ENCODE data around the gene PROC. TPM values are rescaled to one million over a fixed set of nuclear protein-coding genes. Genes with fewer than 3 reads are reported as not detected.
A peak's percentile ranks its signal among the peaks of the same experiment; 100 is the strongest.

Gene PROC
- total RNA-seq = not detected

GRCh38 chr2:127418300-127419111 is at the start of gene PROC:
Gene PROC (plus strand): TSS chr2:127418427. CDS start chr2:127419943, 1,516 bp downstream.
- DNase-seq (no peak), ATAC-seq (no peak)
- CTCF ChIA-PET = no interaction called here
- peaks cover 33% of the 10 kb centered on the region for H3K27me3 Mint-ChIP-seq
- no peak within 1 kb of the TSS for H3K4me3 Mint-ChIP-seq
- POLR2A ChIA-PET = no interaction called here
- intact Hi-C loops (cut with DNase I, micrococcal nuclease) = loop anchor here (5.0 to 10.0 kb wide), 2 partner anchors 221 to 754 kb away; no protein-coding TSS in a partner anchor
- H3K9me3 Mint-ChIP-seq (ENCODE audit: low read depth) = no peaks in the 10 kb centered on the region
- no peaks in the 10 kb centered on the region for H3K36me3 Mint-ChIP-seq (ENCODE audit: low read depth)
- no peak within 1 kb of the TSS for H3K27ac Mint-ChIP-seq
- peaks cover 20% of the 10 kb centered on the region for H3K4me1 Mint-ChIP-seq

- DNase-seq = no peak
- H3K27ac Mint-ChIP-seq = no peak overlapping the region
- peaks cover 35% of the 10 kb centered on the region for H3K9me3 Mint-ChIP-seq (ENCODE audit: low read depth)
- no peaks in the 10 kb centered on the region for H3K27me3 Mint-ChIP-seq
- ATAC-seq = no peak
- CTCF ChIA-PET = no interaction called here
- no peak overlapping the region for H3K4me3 Mint-ChIP-seq
- H3K36me3 Mint-ChIP-seq (ENCODE audit: low read depth) = peaks cover 35% of the 10 kb centered on the region
- peaks cover 28% of the 10 kb centered on the region for H3K4me1 Mint-ChIP-seq
- intact Hi-C loops (cut with DNase I, micrococcal nuclease) = no loop called here
- POLR2A ChIA-PET = no interaction called here
Observed at GRCh38 chr2:127370010-127370409, 48.2 kb upstream of the PROC start.

GRCh38 chr2:127371037-127371436 is 47.2 kb upstream of the PROC start:
- Mint-ChIP-seq H3K4me1 (peaks cover 18% of the 10 kb centered on the region), H3K9me3 (ENCODE audit: low read depth) (peaks cover 40% of the 10 kb centered on the region), H3K4me3 (no peak overlapping the region), H3K27ac (no peak overlapping the region), H3K27me3 (no peaks in the 10 kb centered on the region), H3K36me3 (ENCODE audit: low read depth) (peaks cover 41% of the 10 kb centered on the region)
- ATAC-seq = no peak
- ChIA-PET CTCF (interaction anchor here (0.8 kb wide), 1 partner anchor 41 kb away, joined by 4 read pairs; no protein-coding TSS in a partner anchor), POLR2A (no interaction called here)
- DNase-seq = no peak
- intact Hi-C loops (cut with DNase I, micrococcal nuclease) = no loop called here

GRCh38 chr2:127373362-127374083 is 44.7 kb upstream of the PROC start:
- H3K9me3 Mint-ChIP-seq (ENCODE audit: low read depth) = peaks cover 44% of the 10 kb centered on the region
- H3K4me3 Mint-ChIP-seq = no peak overlapping the region
- ATAC-seq = no peak
- peaks cover 50% of the 10 kb centered on the region for H3K36me3 Mint-ChIP-seq (ENCODE audit: low read depth)
- peaks cover 14% of the 10 kb centered on the region for H3K4me1 Mint-ChIP-seq
- H3K27ac Mint-ChIP-seq = no peak overlapping the region
- ChIA-PET CTCF (interaction anchor here (0.6 to 0.7 kb wide), 2 partner anchors 43 to 57 kb away, joined by 3 read pairs; no protein-coding TSS in a partner anchor), POLR2A (no interaction called here)
- intact Hi-C loops (cut with DNase I, micrococcal nuclease) = no loop called here
- no peaks in the 10 kb centered on the region for H3K27me3 Mint-ChIP-seq
- DNase-seq = no peak

GRCh38 chr2:127376257-127376656 is 42.0 kb upstream of the PROC start:
- ATAC-seq (no peak), DNase-seq (no peak)
- no peak overlapping the region for H3K4me3 Mint-ChIP-seq
- CTCF ChIA-PET = no interaction called here
- intact Hi-C loops (cut with DNase I, micrococcal nuclease) = no loop called here
- H3K27me3 Mint-ChIP-seq = no peaks in the 10 kb centered on the region
- H3K36me3 Mint-ChIP-seq (ENCODE audit: low read depth) = peaks cover 39% of the 10 kb centered on the region
- POLR2A ChIA-PET = no interaction called here
- H3K9me3 Mint-ChIP-seq (ENCODE audit: low read depth) = peaks cover 33% of the 10 kb centered on the region
- H3K4me1 Mint-ChIP-seq = peaks cover 34% of the 10 kb centered on the region
- no peak overlapping the region for H3K27ac Mint-ChIP-seq

GRCh38 chr2:127377262-127377661 is 41.0 kb upstream of the PROC start:
- Mint-ChIP-seq H3K27ac (no peak overlapping the region), H3K36me3 (ENCODE audit: low read depth) (peaks cover 31% of the 10 kb centered on the region), H3K27me3 (no peaks in the 10 kb centered on the region), H3K4me3 (no peak overlapping the region), H3K9me3 (ENCODE audit: low read depth) (peaks cover 27% of the 10 kb centered on the region), H3K4me1 (peaks cover 42% of the 10 kb centered on the region)
- ATAC-seq (no peak), DNase-seq (no peak)
- intact Hi-C loops (cut with DNase I, micrococcal nuclease) = no loop called here
- POLR2A ChIA-PET = no interaction called here
- CTCF ChIA-PET = interaction anchor here (0.6 to 2.9 kb wide), 2 partner anchors 10 to 12 kb away, joined by 3 to 8 read pairs; no protein-coding TSS in a partner anchor

- DNase-seq (no peak), ATAC-seq (no peak)
- CTCF ChIA-PET = interaction anchor here (0.9 to 2.9 kb wide), 5 partner anchors 10 to 100 kb away, joined by 3 to 8 read pairs (median 4); partner anchors contain the start of gene MAP3K2
- POLR2A ChIA-PET = interaction anchor here (1.2 kb wide), 1 partner anchor 10 kb away, joined by 3 read pairs; no protein-coding TSS in a partner anchor
- Mint-ChIP-seq H3K4me1 (peaks cover 54% of the 10 kb centered on the region), H3K9me3 (ENCODE audit: low read depth) (peaks cover 19% of the 10 kb centered on the region), H3K27ac (no peak overlapping the region), H3K4me3 (no peak overlapping the region), H3K27me3 (no peaks in the 10 kb centered on the region), H3K36me3 (ENCODE audit: low read depth) (peaks cover 27% of the 10 kb centered on the region)
- intact Hi-C loops (cut with DNase I, micrococcal nuclease) = no loop called here
Observed at GRCh38 chr2:127378720-127379119, 39.5 kb upstream of the PROC start.

GRCh38 chr2:127379712-127380355 is 38.4 kb upstream of the PROC start:
- no peaks in the 10 kb centered on the region for H3K27me3 Mint-ChIP-seq
- POLR2A ChIA-PET = interaction anchor here (1.2 kb wide), 1 partner anchor 9 kb away, joined by 3 read pairs; no protein-coding TSS in a partner anchor
- peak overlapping the region; percentile 58 for H3K27ac Mint-ChIP-seq
- peaks cover 25% of the 10 kb centered on the region for H3K36me3 Mint-ChIP-seq (ENCODE audit: low read depth)
- CTCF ChIA-PET = interaction anchor here (0.6 to 2.9 kb wide), 4 partner anchors 8 to 106 kb away, joined by 3 to 8 read pairs (median 5); partner anchors contain the start of gene MAP3K2
- peaks cover 9% of the 10 kb centered on the region for H3K9me3 Mint-ChIP-seq (ENCODE audit: low read depth)
- peaks cover 62% of the 10 kb centered on the region for H3K4me1 Mint-ChIP-seq
- H3K4me3 Mint-ChIP-seq = no peak overlapping the region
- ATAC-seq (peak; percentile 86), DNase-seq (no peak)
- intact Hi-C loops (cut with DNase I, micrococcal nuclease) = loop anchor here in 1 of 2 experiments (10.0 kb wide), 1 partner anchor 725 kb away; the partner anchor contains the start of gene GYPC

GRCh38 chr2:127381762-127382161 is 36.5 kb upstream of the PROC start:
- ATAC-seq (peak; percentile 50), DNase-seq (peak; percentile 45)
- Mint-ChIP-seq H3K4me1 (peaks cover 82% of the 10 kb centered on the region), H3K4me3 (no peak overlapping the region), H3K27ac (no peak overlapping the region), H3K9me3 (ENCODE audit: low read depth) (peaks cover 2% of the 10 kb centered on the region), H3K36me3 (ENCODE audit: low read depth) (peaks cover 18% of the 10 kb centered on the region), H3K27me3 (no peaks in the 10 kb centered on the region)
- ChIA-PET POLR2A (interaction anchor here (0.5 kb wide), 1 partner anchor 76 kb away, joined by 3 read pairs; no protein-coding TSS in a partner anchor), CTCF (interaction anchor here (0.6 to 1.1 kb wide), 3 partner anchors 32 to 113 kb away, joined by 3 to 6 read pairs (median 4); no protein-coding TSS in a partner anchor)
- intact Hi-C loops (cut with DNase I, micrococcal nuclease) = loop anchor here in 1 of 2 experiments (10.0 kb wide), 1 partner anchor 727 kb away; the partner anchor contains the start of gene GYPC

- Mint-ChIP-seq H3K4me3 (no peak overlapping the region), H3K9me3 (ENCODE audit: low read depth) (no peaks in the 10 kb centered on the region), H3K36me3 (ENCODE audit: low read depth) (peaks cover 14% of the 10 kb centered on the region), H3K27ac (peak overlapping the region; percentile 14), H3K4me1 (peaks cover 79% of the 10 kb centered on the region), H3K27me3 (no peaks in the 10 kb centered on the region)
- ChIA-PET CTCF (interaction anchor here (1.1 kb wide), 1 partner anchor 31 kb away, joined by 6 read pairs; no protein-coding TSS in a partner anchor), POLR2A (no interaction called here)
- intact Hi-C loops (cut with DNase I, micrococcal nuclease) = loop anchor here in 1 of 2 experiments (10.0 kb wide), 1 partner anchor 728 kb away; the partner anchor contains the start of gene GYPC
- ATAC-seq (no peak), DNase-seq (no peak)
Observed at GRCh38 chr2:127382831-127383230, 35.4 kb upstream of the PROC start.

GRCh38 chr2:127384529-127384928 is 33.7 kb upstream of the PROC start:
- H3K9me3 Mint-ChIP-seq (ENCODE audit: low read depth) = no peaks in the 10 kb centered on the region
- DNase-seq = no peak
- ChIA-PET CTCF (interaction anchor here (0.6 kb wide), 1 partner anchor 317 kb away, joined by 3 read pairs; no protein-coding TSS in a partner anchor), POLR2A (no interaction called here)
- peaks cover 10% of the 10 kb centered on the region for H3K36me3 Mint-ChIP-seq (ENCODE audit: low read depth)
- peak overlapping the region; percentile 17 for H3K27ac Mint-ChIP-seq
- H3K4me3 Mint-ChIP-seq = no peak overlapping the region
- H3K27me3 Mint-ChIP-seq = no peaks in the 10 kb centered on the region
- ATAC-seq = no peak
- peaks cover 81% of the 10 kb centered on the region for H3K4me1 Mint-ChIP-seq
- intact Hi-C loops (cut with DNase I, micrococcal nuclease) = loop anchor here in 1 of 2 experiments (10.0 kb wide), 1 partner anchor 730 kb away; the partner anchor contains the start of gene GYPC

Measured in activated CD4-positive, alpha-beta T cell treated with anti-CD3 and anti-CD28 coated beads for 36 hours (primary cell).